Ecto neural progenitor cell (in vitro differentiated cells): ENCODE measurements around the gene CLCN7.

ENCODE experiments used
- DNase-seq: peaks from one replicate; pipeline ENCODE4 v3.0.0-alpha.2; 2018; ENCODE audit warnings: low spot score

The CLCN7 gene

DNA sequence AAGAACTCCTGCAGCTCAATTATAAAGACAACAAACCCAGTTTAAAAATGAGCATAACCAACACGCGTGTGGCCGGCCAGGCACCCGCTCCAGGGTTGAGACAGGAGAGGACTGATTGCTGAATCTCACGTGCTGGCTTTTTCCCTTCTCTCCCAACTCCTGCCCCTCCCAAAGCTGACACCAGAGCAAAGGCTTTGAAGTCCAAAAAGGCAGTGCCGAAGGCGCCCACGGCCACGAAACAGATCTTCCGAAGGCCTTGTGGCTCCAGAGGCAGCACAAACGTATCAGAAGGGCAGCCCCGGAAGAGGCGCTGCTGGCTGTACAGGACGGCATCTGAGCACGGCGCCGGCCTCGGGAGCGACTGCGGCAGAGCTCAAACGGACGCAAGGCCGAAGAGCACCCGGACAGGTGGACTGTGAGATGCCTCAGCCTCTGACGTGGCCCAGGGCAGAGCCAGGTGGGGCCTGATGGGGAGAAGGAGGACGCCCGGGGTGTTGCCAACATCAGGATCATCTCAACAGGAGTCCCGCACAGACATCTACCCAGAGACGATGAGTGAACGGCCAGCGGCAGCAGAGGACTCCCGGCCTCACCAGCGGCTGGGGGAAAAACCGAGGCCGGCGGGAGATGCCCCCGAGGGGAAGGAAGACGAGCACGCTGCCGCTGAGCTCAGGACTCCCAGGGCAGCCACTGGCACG is 10.5 kb downstream of the CLCN7 start:
- DNase-seq, result no peak

DNA sequence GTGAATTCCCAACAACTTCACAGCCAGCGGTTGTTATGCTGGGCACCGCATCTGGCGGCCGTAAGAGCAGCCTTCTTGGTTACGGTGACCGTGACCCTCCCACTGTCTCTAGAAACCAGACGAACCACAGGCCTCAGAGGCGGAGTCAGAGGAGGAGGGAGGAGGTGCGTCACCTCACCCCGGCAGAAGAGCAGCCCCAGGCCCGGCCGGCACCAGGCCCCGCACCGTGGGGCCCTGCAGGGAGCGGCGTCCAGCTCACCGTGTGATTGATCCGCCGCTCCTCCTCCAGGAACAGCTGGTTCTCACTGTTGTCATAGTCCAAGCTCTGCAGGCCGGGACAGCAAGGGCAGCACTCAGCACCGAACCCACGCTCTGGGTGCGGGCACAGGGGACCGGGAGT is 13.7 kb downstream of the CLCN7 start:
- DNase-seq, result no peak

DNA sequence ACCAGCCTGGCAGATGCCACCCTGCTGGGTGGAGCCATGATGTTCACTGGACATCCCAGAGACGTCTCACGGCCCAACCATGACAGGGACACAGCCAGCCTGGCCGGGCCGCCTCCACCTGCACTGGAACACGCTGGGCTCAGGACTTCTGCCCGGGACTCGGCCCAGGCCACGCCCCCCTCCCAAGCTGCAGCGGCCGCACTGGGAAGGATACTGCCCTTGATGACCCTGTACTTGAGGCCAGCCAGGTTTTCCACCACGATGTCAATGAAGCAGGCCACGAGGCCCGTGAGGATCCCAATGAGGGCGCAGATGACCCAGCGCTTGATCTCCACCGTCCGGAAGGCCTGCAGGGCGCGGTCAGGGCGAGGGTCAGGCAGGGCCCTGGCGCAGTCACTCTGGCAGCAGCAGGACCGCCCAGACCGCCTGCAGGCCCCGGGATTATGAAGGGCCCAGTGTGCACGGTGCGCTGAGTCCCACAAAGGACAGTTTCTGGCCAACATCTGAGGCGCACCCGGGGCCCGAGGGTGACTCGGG is 14.2 kb downstream of the CLCN7 start:
- DNase-seq, result no peak

DNA sequence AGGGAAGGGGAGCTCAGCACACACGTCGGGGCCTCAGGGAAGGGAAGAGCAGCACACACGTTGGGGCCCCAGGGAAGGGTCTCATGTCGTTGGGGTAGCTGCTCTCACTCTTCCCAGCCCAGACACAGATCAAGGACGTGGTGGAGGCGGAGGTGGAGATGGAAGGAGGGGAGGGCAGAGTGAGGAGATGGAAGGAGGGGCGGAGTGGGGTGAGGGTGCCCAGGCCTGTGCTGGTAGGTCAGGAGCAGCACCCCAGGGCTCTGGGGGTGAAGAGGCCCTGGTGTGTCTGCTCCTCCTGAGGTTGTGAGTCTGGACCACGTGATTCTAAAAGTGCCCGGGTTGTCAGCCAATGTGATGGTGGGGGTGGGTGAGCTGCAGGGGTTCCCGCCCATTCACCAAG is 14.9 kb downstream of the CLCN7 start:
- no peak for DNase-seq

DNA sequence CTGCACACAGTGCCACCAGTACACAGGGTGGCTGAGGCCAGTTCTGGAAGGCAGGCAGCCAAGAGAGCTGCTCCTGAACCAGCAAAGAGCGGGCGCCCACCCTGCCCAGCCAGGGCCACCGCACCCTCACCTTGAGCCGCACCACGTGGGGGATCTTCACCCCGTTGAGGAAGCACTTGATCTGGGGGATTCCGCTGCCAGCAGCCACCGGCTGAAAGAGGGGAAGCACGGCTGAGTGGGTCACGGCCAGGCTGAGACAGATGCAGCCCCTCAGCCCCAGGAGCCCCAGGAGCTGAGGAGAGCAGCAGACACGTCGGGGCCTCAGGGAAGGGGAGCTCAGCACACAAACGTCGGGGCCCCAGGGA is 15.9 kb downstream of the CLCN7 start:
- no peak for DNase-seq

DNA sequence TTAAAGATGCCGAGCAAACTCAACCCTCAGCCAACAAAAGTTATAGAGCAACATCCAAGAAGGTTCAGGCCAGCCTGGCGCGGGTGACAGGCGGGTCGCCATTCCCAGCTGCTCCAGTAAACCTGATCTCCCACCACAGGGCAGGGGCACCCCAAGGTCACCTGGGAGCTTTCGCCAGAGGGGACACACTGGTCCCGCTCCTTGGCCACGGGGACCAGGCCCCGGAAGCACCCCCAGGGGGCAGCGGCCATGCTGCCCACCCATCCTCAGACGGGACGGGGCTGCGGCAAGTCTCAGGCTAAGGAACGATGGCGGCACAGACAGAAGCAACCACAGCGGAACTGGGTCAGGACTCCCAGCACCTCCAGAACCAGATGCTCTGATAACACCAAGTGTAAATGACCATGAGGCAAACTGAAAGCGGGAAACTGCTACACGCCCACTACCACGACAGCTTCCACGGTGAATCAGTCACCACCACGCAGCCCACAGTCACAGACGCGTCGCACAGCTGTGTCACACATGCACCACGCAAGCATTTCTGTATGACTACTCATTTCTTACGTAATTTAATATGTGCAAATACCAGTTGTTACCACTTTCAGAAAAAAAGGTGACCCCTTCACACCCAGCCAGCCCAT is 16.4 kb downstream of the CLCN7 start:
- no peak for DNase-seq

DNA sequence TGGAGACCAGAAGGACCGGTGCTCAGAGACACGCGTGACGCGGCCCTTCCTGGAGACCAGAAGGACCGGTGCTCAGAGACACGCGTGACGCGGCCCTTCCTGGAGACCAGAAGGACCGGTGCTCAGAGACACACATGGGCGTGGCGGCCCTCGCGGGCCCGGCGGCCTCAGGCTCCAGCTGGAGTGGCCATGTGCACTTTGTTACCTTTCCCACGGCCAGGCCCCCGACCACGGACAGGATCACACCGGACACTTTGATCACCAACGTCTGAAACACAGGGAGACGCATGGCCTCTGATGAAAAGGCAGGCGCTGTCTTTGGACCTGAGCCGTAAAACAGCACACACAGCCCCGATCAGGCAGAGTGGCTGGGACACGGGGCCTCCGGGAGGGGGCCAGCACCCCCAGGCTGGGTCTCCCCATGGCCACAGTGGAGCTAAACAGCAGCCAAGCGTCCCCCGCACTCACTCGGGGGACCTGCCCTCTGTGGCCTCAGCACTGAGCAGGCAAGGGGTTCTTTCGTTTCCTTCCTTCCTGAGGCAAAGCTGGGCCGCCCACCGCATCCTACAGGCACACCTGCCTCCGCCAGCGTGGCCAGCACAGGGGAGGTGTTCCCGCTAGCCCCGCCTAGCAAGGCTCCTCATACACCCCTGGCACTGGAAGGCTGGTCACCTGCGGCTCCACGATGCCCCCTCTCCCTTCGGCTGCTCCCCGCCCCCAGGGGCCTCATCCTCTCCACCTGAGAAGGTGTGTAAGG is 17.2 kb downstream of the CLCN7 start:
- no peak for DNase-seq

DNA sequence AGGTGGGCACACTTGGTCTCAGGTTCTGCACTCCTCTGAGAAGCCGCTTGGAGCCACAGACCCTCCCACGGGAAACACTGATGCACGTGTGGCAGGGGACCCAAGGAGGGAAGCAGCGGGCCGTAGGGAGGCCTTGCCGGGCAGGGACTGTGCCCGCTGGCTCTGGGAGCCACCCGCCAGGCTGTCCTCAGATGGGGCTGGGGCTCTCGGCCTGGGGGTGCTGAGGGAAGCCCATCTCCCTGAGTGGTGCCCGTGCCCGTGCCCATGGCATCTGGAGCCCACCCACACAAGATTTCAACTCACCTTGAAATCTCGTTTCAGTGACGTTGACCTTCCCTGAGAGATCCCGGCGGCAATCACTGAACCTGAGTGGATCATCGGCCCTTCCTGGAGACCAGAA is 17.9 kb downstream of the CLCN7 start:
- no peak for DNase-seq

DNA sequence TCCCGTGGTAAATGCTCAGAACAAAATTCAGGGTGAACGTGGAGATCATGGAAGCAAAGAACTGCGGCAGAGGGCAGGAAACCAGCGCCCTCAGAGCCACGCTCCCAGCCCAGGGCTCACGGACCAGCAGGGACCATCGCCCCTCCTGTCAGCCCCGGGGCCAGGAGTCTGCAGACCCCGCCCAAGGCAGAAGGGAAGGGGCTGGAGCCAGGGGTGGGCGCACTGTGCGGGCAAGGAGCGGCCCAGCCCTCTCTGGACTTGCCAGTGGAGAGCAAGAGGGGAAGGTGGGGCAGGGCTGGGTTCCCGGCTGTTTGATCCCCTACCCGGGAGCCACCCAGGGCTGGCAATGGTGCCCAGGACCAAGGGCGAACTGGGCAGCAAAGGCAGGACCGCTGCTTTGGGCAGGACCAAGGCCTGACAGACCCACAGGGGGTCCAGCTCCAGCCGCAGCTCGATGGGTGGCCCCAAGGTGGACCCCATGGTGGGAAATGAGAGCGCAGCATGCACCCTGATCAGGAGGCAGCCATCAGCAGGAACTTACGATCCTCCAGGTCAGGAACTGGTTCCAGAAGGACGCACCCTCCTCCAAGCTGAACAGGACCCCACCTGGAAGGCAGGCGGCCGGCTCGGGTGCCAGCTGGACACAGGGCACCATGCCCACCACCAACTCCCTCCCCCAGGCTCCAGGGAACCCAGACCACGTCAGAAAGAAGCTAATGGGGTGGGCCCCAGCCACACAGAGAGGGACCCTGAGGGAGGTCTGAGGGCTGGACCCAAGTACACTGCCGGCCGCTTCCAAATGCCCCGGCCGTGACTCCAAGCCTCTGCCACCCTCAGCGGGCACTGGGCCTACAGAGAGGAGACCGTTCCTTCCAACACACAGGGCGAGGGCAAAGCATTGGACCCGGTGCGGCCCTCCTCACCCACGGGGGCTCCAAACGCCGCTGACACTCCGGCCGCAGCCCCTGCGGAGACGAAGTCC is 19.3 kb downstream of the CLCN7 start:
- no peak for DNase-seq

DNA sequence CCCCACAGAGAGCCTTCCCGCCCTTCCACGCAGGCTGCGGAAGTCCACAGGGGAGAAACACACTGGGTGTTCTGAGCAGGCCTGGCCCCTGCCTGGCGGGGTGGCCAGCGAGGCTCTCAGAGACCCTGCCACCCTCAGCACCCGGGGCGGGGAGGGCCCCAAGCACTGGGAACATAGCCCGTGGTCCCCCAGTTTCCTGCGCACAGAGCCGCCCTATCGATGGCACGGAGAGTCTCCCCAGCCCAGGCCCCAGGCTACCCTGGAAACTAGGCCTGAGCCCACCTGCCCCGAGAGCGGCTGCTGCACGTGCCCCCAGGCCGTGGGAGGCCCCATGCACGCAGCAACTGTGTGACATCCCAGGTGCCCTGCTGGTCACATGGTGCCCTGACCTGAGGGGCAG is 20.3 kb downstream of the CLCN7 start:
- DNase-seq, result no peak

DNA sequence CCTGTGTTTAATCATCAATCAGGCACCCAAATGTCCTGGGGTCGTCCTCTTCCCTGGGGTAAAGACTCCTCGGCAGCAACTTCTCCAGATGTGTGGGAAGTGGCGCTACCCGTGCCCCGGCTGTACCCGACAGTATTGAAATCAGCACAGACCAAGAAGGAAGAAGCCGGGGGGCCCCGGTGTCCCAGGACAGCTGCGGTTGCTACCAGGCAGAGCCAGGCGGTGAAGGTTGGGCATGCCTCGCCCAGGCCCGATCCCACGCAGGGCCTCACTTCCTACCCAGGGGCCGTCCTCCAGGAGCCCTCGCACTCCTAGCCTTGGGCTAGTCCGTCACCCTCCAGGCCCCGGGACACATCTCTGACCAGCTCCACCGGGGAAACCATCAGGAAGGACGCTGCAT is 21.5 kb downstream of the CLCN7 start:
- no peak for DNase-seq

DNA sequence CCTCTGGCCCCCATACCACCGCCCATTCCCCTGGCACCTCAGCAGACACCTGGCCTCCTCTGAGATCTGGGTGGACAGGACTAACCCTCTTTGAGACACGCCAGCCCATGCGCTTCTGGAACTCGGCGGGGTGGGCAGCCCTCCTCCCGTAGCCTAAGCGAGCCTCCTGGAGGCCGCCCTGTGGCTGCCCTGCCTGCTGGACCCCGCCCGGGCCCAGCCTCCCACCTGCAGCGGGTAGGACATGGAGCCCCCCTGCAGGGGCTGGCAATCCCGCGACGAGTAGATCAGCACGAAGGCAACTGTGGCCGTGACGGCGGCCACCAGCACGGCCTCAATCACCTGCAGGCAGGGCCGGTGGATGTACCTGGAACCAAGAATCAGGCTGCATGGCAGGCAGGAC is 22.3 kb downstream of the CLCN7 start:
- no peak for DNase-seq

DNA sequence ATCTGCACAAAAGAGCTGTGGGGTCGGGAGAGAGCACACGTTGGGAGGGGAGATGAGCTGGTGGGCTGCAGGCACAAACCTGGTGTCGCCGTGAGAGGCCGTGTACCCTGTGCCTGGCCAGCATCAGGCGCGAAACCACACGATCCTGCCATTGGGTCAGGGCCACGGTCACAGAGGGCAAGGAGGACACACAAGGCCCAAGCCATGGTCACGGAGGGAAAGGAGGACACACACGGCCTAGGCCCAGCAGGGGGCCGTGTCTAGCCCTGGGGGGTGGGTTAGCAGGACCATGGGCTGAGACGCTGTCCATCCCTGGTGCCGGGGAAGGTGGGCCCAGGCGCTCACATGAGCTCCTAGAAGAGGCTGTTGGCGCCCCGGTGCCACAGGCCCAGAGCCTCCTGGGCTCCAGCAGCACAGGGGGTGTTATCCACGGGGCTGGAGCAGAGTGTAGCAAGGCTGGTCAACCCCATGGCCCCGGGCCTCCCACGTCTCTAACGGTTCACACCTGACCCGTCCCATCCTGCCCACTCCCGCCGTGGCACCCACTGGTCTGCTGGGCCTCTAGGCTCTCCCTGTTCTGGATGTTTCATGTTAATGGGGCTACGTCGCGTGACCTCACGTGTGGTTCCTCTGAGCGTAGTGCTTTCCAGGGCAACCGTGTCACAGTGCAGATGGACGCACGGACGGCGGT is 23.0 kb downstream of the CLCN7 start:
- DNase-seq, result no peak

DNA sequence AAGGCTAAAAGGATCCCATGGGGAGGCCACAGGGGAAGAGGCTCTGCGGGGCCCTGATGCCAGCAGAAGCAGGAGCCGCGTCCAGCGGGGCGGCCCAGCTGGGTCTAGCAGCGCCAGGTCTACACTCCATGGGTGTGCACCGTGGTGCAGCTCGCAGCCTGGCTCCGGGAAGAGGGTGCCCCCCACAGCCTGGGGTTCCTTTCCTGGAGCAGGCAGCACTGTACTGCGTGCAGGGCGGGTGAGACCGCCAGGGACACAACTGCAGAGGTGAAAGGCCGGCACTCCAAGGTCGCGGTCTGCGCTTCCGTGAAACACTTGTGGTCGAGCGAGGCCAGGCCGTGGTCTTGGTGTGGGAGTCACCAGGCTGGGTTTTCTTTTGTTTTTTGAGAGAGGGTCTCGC is 24.0 kb downstream of the CLCN7 start:
- DNase-seq, result no peak

DNA sequence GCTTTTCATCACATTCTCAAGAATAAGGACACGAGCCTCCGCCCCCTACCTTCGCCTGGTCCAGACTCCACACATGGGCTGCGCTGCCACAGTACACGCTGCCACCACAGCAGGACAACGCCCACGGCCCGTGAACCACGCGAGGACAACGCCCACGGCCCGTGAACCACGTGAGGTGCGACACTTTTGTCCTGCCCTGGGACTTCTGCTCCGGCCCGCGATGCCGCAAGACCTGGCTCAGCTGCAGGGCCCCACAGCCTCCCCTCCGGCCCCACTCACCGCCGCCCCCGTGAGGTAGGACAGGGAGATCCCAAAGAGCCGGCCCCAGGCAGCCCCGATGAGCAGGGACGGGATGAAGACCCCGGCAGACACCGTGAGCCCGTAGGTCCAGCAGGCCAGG is 24.6 kb downstream of the CLCN7 start:
- DNase-seq, result no peak

DNA sequence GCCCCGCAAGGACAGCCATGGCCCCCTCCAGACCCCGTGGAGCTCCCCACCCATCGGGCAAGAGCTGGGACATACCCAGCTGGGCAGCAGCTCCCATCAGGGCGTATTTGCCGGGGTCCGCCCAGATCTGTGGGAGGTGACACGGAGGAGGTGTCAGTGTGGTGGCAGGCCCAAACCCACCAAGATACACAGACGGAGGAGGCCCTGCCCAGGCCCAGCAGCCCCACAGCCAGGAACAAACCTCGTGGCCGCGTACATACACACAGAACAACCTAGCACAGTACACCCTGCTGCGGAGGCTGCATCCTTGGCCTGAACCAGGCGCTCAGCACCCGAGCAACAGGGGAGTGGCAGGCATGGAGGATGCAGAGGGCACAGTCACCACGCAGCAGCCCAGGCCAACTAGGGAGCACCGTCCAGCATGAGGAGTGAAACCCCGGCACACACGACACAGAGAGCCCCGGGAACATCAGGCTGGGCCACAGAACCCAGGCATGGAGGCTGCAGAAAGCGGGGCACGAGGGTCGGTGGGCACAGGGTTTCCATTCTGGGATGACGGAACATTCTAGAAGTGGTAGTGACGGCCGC is 25.5 kb downstream of the CLCN7 start:
- DNase-seq, result no peak

DNA sequence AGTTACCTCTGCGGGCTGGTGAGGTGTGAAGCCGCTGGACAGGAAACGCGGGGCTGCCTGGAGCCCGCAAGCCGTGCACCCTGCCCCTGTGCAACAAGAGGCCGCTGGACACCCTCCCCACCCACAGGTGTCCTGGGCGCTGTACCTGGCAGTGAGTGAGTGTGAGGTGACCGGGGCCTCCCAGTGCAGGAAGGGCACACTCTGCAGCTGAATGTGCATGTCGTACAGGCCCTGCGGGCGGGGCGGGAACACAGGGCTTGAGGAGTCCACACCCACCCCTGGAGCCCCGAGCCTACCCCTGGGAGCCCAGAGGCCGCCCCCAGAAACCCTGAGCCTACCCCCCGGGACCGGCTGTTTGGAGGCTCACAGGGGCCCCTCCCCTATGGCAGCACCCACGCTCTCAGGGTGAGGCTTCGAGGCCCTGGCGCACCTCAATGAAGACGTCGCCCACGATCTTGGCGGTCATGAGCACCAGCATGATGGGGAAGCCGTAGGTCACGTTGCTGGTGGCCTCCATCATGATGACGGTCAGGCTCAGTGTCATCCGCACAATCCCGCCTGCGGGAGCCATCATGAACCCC is 26.2 kb downstream of the CLCN7 start:
- DNase-seq, result no peak

DNA sequence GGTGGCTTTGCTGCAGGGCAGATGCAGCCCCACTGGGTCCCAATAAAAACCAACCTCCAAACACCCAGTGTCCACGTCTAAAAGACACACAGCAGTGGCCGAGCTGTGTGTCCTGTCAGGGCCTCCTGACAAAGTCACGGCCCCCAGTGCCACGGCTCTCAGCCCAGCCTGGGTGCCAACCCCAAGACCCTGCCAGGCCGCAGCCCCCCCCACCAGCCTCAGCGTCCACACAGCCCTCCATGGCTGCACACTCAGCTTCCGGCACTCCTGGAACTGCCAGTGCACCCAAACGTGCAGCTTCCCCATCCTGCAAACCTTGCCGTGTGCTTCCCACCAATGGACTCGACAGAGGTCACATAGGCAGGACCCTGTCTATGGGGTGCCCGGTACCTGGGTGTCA is 26.9 kb downstream of the CLCN7 start:
- no peak for DNase-seq

DNA sequence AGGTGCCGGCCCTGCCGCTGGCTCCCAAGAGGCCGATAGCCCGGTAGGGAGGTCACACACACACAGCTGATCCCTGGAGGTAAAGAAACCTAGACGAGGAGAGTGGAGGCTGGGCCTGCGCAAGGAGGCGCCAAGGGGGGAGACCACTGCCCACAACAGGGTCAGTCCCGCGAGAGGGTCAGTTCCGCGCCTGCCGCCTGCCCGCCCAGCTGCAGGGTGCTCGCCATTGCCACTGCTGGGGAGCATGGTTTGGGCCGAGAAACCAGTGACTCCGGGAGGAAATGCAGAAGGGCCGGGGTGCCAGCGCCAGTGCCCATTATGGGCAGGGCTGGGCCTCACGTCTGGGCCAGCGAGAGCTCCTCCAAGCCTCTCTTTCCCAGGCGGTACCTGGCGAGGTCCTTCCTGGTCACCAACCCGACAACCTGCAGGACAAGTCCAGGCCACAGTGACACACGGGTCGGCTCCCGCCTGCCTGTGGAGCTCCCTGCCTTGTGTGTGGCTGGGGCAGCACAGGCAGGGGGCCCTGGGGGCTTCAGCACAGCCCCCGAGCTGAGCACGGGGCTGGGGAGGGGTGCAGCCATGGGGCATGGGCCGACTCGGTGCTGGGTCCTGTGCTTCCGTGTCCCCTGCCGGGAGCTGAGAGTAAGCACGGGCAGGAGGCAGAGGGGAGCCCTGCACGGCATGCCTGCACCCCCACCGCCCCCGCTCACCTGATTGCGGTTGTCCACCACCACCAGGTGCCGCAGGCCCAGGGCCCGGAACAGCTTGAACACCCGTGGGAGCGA is 28.3 kb downstream of the CLCN7 start:
- no peak for DNase-seq
